Pons (tissue), 1 donor: ENCODE measurements around the gene FHL1.
A peak's percentile ranks its signal among the peaks of the same experiment; 100 is the strongest.
"Not testable (repeated sequence)": the region's sequence is repeated elsewhere in the genome, so short reads cannot be mapped to it uniquely, and the experiment has no call there.

Experiments used
- DNase-seq: peaks from one replicate; pipeline ENCODE4 v3.0.0-alpha.2; 2016; ENCODE audit warnings: low spot score

The FHL1 gene

DNA sequence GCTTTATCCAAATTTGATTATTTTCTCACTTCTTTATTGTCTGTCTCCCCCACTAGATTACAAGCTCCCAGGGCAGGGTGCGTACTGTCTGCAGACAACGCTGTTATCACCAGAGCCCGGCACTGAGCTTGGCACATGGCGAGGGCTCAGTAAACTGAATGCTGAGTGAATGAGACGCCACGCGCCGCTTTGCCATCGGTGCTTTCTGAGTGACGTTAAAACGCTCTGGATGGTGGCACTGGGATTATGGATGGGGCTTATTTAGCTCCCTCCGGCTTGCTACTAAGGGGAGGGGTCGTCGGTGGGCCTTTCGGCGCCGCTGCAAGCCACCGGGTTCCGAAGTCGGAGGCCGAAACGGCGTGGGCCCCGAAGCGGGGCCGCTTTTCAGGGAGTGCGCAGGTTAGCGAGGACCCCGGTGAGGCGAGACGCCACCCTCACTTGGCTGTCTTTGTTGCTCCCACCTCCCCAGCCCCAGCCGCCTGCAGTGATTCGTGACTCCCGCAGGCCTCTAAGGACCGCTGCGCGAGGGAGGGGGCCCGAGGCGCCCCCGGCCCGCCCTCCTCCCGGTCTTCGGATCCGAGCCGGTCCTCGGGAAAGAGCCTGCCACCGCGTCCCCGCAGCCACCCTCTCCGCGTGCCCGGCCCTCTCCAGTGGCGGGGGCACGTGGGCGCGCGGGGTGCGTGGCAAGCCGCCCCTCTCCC lies 569 bp upstream of the FHL1 start:
- DNase-seq = no peak

GRCh38 chrX:136147976-136148375 lies 643 bp downstream of the FHL1 start:
- DNase-seq = no peak

GRCh38 chrX:136148391-136148790 lies 1.1 kb downstream of the FHL1 start:
- no peak for DNase-seq

DNA sequence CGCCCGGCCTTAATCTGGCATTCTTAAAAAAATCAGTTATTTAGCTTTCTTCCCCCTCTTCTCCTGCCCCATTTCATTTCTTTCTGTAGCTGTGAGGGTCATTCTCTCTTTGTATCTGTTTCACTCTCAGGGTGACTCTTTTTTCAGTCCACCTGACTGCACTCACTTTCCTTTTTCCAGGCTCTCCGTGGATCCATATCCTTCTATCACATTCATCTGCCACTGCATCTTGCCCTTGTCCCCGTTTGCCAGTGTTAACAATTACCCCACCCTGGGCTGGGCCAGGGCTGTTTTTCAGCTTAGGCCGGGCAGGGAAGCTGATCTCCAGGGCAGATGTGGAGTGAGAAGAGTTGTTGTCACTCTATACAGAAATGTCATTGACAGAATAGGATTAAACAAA lies 7.7 kb downstream of the FHL1 start:
- no peak for DNase-seq

- no peak for DNase-seq
Observed at GRCh38 chrX:136156560-136157117, 9.3 kb downstream of the FHL1 start.

DNA sequence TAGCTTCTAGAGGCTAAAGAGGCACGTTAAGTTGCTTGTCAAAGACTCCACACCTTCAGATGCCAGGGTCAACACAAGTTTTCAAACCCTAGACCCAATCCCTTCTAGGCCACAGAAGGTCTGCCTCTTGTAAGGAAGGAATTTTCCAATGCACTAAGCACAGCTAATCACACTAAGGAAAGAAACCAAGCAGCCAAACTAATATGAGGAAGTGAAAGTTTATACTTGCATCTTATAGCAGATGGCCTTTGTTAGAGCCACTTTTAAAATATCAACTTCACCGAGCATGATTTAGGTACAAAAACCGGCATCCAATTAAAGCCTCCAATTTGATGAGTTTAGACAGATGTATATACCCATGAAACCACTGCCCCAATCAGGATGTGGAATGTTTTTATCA lies 9.9 kb downstream of the FHL1 start:
- DNase-seq = no peak

DNA sequence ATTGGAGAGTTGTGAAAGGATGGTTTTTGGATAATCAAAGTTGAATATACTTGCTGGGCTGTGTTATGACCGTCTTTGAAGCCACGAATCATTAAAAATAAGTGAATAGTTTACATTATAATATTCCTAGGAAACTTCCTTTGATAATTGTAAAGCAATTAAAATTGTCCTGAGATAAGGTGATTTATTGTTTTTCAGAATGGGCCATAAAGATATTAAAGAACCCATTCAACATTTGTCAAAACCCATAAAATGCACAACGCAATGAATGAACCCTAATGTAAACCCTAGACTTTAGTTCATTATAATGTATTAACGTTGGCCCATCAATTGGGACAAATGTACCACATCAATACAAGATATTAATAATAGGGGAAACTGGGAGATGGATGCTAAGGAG lies 11.4 kb downstream of the FHL1 start:
- DNase-seq = no peak

- DNase-seq = no peak
Observed at GRCh38 chrX:136159611-136160025, 12.3 kb downstream of the FHL1 start.

DNA sequence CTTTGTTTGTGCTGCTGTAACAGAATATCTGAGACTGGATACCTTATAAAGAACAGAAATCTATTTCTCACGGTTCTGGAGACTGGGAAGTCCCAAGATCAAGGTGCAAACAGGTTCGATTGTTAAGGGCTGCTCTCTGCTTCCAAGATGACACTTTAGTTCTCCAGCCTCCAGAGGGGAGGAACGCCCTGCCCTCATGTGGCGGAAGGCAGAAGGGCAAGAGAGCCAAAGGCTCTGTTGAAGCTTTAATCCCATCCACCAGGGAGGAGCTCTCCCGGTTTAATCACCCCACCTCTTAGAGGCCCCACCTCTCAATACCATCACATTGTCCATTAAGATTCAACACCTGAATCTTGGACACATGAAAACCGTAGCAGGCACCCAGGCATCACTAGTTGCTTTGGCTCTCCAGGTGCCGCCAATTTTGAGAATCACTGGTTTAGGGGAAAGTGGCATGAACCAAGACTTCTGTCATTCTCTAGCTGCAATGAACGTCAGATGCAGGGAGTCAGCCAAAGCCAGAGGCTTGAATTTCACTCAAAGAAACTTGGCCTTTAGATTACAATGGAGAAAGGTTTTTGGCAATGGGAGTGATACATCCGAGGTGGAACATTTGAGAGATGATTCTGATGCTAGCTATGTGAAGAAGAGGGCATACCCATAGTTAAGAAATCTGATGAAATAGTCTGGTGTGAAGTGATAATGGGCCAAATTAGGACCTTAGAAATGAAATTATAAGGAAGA lies 15.7 kb downstream of the FHL1 start:
- peak; percentile 24 for DNase-seq

DNA sequence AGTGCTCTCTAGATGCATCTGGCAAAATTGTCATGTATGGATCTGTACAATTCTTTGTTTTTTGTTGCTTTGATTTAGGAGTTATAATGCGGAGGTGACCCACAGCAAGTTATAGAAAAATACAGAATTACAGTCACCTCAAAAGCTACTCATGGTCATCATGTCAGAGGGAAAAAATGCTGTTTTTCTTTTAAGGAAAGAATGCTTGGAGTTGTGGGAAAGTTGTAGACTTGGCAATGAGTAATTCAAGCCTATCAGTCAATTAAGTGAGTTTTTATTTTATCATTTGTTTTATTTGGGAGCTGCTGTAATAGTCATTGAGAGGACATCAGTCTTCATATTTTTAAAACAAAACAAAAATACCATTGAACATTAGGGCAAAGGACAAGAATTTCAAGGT lies 16.4 kb downstream of the FHL1 start:
- no peak for DNase-seq

GRCh38 chrX:136165406-136165805 lies 18.1 kb downstream of the FHL1 start:
- no peak for DNase-seq

DNA sequence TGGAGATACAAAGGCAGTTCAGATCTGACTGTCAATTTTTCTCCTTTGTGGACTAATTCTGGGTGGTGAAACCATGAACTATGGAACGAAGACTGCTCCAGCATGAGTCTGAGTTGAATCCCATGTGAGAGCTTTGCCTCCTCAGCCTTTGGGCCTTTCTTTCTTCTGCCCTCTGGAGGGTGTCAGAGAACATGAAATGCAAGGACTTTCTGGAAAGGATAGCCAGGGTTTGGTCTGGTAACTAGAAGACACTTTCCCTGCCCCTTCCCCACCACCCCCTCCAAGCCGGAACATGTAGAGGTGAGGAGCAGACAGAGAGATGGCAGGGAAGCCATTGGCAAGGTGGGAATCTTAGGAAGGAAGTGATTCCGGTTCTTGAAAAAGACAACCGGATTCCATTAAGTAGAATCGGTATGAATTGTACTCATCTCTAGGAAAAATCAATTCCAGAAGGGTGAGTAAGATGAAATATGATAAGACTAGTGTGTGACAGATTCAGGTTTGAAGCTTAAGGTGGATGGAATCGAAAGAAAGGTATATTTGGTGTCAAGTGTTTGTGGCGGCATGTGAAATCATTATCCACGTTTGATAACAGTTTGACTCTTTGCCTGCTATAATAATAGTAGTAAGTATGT lies 19.0 kb downstream of the FHL1 start:
- peak; percentile 22 for DNase-seq

DNA sequence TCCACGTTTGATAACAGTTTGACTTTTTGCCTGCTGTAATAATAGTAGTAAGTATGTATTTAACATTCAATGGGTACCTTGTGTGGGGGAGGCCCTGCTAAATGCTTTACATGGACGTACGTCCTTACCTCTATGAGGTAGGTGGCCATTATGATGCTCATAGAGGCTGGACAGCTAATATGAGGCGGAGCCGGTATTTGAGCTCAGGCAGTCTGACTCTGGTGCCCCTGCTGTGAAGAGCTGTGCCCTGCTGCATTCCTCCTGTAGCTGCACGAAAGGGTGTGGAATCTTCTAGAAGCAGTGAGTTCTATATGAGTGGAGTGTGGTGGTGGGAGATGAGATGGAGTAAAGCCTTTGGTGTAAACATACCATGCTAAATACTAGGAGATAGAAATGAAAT lies 20.7 kb downstream of the FHL1 start:
- DNase-seq = not testable (repeated sequence)

GRCh38 chrX:136168929-136169735 lies 21.8 kb downstream of the FHL1 start:
- DNase-seq = peak; percentile 19

DNA sequence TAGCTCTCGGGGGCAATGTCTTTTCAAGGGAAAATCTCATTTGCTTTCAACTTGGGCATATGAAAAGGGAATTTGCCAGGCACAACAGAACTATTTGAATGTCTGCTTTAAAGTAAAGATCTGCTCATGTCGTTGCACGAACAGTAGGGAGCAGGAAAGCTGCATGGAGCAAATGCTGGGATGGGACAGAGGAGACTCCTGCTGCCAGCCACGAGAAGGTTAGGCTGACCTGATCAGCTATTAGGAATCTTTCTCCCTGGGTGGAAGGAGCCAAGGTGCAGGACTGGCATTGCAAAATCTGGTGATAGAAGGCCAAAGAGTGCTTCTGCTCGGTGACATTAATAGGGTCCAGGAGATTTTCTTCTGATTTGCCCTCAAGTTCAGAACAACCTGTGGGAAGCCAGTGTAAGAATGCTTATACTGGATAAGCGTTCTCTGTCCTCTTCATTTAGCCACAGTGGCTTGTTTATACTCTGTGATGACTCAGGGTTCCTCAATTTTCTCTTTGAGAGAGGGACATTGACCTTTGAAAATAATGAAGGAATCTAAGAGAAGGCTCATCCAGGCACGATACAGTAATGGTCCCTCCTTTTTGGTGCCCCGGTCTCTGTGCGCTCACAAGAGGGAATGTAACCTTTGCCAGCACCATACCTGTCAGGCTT lies 22.9 kb downstream of the FHL1 start:
- peak; percentile 36 for DNase-seq

DNA sequence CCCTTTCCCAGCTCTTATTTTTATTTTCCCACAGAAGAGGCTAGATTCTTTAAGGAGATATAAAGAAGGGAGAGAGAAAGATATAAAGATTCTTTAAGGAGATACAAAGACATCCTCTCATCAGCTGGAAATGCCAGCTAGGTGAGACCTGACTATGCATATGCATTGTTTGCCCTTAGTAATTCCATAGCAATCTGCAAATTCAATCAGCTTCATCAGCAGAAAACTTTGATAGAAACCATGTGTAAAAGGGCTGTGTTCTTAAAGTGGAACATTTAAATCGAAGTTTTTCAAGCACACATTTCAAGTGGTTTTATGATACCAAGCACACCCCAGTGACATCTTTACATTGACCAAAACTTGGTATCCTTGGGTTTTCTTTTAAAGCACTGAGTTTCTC lies 24.1 kb downstream of the FHL1 start:
- DNase-seq = no peak

GRCh38 chrX:136176399-136176825 lies 29.1 kb downstream of the FHL1 start:
- no peak for DNase-seq

DNA sequence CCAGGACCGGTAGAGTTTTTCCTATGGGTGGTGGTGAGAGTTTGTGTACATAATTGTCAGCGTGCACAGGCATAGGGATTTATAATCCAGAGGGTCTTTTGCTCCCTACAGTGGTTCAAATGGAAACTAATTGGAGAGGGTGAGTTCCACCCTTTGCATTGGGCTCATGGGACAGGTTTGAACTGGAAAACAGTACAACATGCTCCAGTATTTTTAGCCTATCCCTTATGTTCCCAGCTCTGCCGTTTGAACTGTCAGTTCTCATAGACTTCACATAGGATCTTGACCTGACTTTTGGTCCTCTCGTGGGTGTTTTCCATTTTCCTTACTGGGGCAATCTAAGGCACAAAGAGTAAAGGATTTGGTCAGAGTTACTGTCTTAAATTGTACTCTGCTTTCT lies 31.8 kb downstream of the FHL1 start:
- no peak for DNase-seq

DNA sequence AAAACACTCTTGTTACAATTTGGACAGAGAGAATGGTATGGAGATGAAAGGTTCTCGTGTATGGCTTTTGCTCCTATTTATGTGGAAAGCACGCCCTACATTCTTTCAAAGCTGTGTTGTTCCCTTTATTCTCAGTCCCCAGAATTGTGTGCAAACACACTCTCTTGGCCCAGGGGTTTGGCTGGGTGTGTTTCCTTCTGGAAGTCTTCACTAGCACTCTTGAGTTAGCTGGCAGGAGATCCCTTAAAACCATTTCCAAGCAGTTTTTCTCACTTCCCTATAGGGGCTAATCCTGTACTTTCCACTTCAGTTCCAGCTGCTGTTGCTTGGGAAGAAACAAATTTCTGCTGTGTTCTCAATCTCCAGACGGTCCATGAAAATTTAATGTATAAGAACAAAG lies 35.1 kb downstream of the FHL1 start:
- DNase-seq = no peak

DNA sequence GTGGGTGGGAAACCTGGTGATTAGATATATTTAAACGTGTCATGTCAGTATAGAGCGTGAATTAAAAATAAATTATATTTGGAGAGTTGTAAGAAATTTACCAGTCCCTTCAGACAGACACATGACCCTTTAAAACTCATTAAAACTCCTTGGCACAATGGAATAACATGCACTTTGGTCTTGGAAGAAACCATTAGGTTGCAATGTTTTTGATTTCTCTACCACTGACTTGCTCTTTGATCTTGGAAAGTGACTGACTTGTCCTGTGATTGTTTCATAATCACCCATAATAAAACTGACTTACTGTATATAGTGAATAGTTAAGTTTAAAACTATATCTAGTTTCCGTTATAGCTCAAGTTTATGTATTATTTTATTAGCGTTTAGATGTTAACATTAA lies 35.8 kb downstream of the FHL1 start:
- DNase-seq = no peak

DNA sequence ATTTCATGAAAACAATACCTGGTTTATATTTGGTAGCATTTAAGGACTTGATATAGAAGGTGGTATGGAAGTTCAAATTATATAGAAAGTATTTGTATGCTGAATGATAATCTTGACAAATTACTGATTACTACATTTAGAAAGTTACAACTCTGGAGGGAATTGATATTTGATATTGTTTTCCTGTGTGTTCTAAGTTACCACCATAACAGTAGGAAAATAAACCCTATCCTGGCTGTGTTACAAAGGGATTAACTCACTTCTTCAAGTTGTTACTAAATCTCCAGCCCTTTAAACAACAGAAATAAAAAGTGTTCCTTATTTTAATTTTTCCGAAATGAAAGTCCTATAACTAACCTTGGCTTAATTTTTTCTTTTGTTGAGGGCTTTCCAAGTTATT lies 36.6 kb downstream of the FHL1 start:
- no peak for DNase-seq
